HEK293 (cell line): ENCODE results near the gene IGFL1.
"Not testable (repeated sequence)": the region's sequence is repeated elsewhere in the genome, so short reads cannot be mapped to it uniquely, and the experiment has no call there.

Experiments
- CTCF ChIA-PET: fragments of 350-600 bp; formaldehyde crosslinking; extraction: SDS; loops from one replicate; lab custom pipeline; 2021; ENCODE audit warnings: antibody characterized with exemption; lab: Yijun Ruan, JAX
- POLR2A ChIA-PET: fragments of 300-600 bp; formaldehyde crosslinking; extraction: SDS; loops from one replicate; lab custom pipeline; 2020; ENCODE audit warnings: antibody characterized with exemption, inconsistent platforms; lab: Yijun Ruan, JAX
- H3K27ac ChIP-seq: fragments of 200-500 bp; sonication (Bioruptor generic); 2 replicates; pipeline ENCODE4 v1.5.1; 2014; ENCODE audit warnings: low read depth, low read length, control low read depth, inconsistent platforms; ENCODE audit errors: extremely low read depth
- H3K36me3 ChIP-seq, 2 experiments: fragments of 200-500 bp in 1 of 2; sonication (Bioruptor generic) in 1 of 2; 1 replicate in 1 of 2; 2 replicates in 1 of 2; pipeline ENCODE4 v1.5.1; 2014 to 2017; ENCODE audit warnings: inconsistent platforms in 2 of 2, low read length in 2 of 2; ENCODE audit not compliant: control insufficient read depth in 2 of 2, insufficient read depth in 1 of 2
- H3K4me1 ChIP-seq: fragments of 200-500 bp; sonication (Bioruptor generic); 2 replicates; pipeline ENCODE4 v1.5.1; 2014; ENCODE audit warnings: mild to moderate bottlenecking, low read length, inconsistent platforms; ENCODE audit not compliant: control insufficient read depth, insufficient read depth
- H3K4me3 ChIP-seq: 2 replicates; pipeline ENCODE4 v1.5.1; 2011; ENCODE audit warnings: low read depth, mild to moderate bottlenecking, control low read depth, low read length, moderate library complexity
- H3K9me3 ChIP-seq: fragments of 200-500 bp; sonication (Bioruptor generic); 2 replicates; pipeline ENCODE4 v1.5.1; 2014; ENCODE audit warnings: low read depth, low read length, inconsistent platforms; ENCODE audit not compliant: control insufficient read depth, insufficient read depth
- EGR2 ChIP-seq: fragments of 450-650 bp; formaldehyde crosslinking; IDR thresholded peaks from 2 replicates; pipeline ENCODE4 v1.5.1; 2016; ENCODE audit warnings: low read depth, missing biosample characterization, missing genetic modification characterization
- GFI1B ChIP-seq: fragments of 450-650 bp; formaldehyde crosslinking; IDR thresholded peaks from 2 replicates; pipeline ENCODE4 v1.5.1; 2016; ENCODE audit warnings: missing biosample characterization, missing genetic modification characterization
- KLF1 ChIP-seq: fragments of 450-650 bp; formaldehyde crosslinking; IDR thresholded peaks from 2 replicates; pipeline ENCODE4 v1.5.1; 2016; ENCODE audit warnings: missing biosample characterization, missing genetic modification characterization
- KLF7 ChIP-seq: fragments of 450-650 bp; formaldehyde crosslinking; IDR thresholded peaks from 2 replicates; pipeline ENCODE4 v1.5.1; 2016; ENCODE audit warnings: missing biosample characterization, missing genetic modification characterization, borderline replicate concordance
- TCF7L2 ChIP-seq: IDR thresholded peaks from 2 replicates; pipeline ENCODE4 v1.6.1; 2011; ENCODE audit warnings: low read depth, mild to moderate bottlenecking, inconsistent platforms, low read length, moderate library complexity, borderline replicate concordance
- ZFHX2 ChIP-seq: fragments of 450-650 bp; formaldehyde crosslinking; conservative IDR thresholded peaks from 2 replicates; pipeline ENCODE4 v1.5.1; 2016; ENCODE audit warnings: missing biosample characterization, missing genetic modification characterization
- ZNF112 ChIP-seq: fragments of 450-650 bp; formaldehyde crosslinking; IDR thresholded peaks from 2 replicates; pipeline ENCODE4 v1.5.0; 2017; ENCODE audit warnings: missing biosample characterization, missing genetic modification characterization
- ZNF155 ChIP-seq: fragments of 450-650 bp; formaldehyde crosslinking; IDR thresholded peaks from 2 replicates; pipeline ENCODE4 v1.5.1; 2016; ENCODE audit warnings: missing biosample characterization, missing genetic modification characterization
- ZNF350 ChIP-seq: fragments of 450-650 bp; formaldehyde crosslinking; IDR thresholded peaks from 2 replicates; pipeline ENCODE4 v1.5.0; 2017; ENCODE audit warnings: missing biosample characterization, mild to moderate bottlenecking, missing genetic modification characterization
- ZNF473 ChIP-seq: fragments of 450-650 bp; formaldehyde crosslinking; IDR thresholded peaks from 2 replicates; pipeline ENCODE4 v1.5.1; 2017; ENCODE audit warnings: missing biosample characterization, missing genetic modification characterization
- ZNF544 ChIP-seq: fragments of 450-650 bp; formaldehyde crosslinking; IDR thresholded peaks from 2 replicates; pipeline ENCODE4 v1.5.0; 2017; ENCODE audit warnings: missing biosample characterization, missing genetic modification characterization
- ZNF580 ChIP-seq: fragments of 450-650 bp; formaldehyde crosslinking; IDR thresholded peaks from 2 replicates; pipeline ENCODE4 v1.5.1; 2016; ENCODE audit warnings: missing biosample characterization, missing genetic modification characterization
- ZNF623 ChIP-seq: fragments of 450-650 bp; formaldehyde crosslinking; IDR thresholded peaks from 2 replicates; pipeline ENCODE4 v1.5.1; 2016; ENCODE audit warnings: missing biosample characterization, missing genetic modification characterization
- ZNF626 ChIP-seq: fragments of 450-650 bp; sonication (Bioruptor Pico); formaldehyde crosslinking; IDR thresholded peaks from 2 replicates; pipeline ENCODE4 v1.5.1; 2018; ENCODE audit warnings: missing biosample characterization, missing genetic modification characterization, inconsistent platforms
- ZSCAN16 ChIP-seq: fragments of 450-650 bp; formaldehyde crosslinking; IDR thresholded peaks from 2 replicates; pipeline ENCODE4 v1.5.1; 2016; ENCODE audit warnings: missing biosample characterization, missing genetic modification characterization
- TF ChIP-seq, protein P1 (sequence below): sonication (generic); formaldehyde crosslinking; IDR thresholded peaks from 2 replicates; pipeline ENCODE4 v1.8.1; 2022; ENCODE audit warnings: mild to moderate bottlenecking, moderate library complexity, missing genetic modification reagents

Gene IGFL1

DNA sequence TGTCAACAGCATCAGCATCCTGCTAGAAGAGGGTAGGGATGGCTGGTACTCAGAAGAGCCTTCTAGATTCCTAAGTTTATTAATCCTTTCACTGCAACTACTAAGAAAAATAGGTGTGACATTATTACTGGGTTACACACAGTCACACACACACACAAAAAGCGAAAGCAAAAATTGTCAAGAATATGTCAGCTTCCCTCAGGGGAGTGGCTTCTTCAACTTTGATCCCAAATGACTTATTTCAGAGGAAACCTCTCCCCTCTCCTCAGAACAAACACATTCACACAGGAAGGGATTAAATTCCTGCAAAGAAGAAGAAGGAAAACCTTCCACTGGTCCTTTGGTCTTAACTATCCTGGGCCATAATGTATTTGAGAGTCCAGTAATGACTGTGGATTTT, 20.1 kb upstream of the IGFL1 start:
- POLR2A ChIA-PET = no interaction called here

DNA sequence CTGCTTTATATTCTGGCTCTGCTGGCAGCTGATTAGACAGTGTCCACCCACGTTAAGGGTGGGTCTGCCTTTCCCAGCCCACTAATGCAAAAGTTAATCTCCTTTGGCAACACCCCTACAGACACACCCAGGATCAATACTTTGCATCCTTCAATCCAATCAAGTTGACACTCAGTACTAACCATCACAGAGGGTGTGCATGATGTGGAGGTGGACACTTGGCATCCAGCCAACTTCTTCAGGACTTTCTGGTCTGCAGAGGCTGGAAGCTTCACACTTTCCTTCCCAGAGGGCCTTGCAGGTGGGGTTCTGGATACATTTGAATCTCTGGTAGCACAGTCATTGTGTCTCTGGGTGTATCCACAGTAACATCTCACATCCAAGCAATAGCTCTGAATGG, 18.9 kb upstream of the IGFL1 start:
- ChIA-PET CTCF (interaction anchor here (0.5 to 1.3 kb wide), 6 partner anchors 19 to 191 kb away, joined by 3 to 5 read pairs (median 3); partner anchors contain the start of gene PPP5C), POLR2A (interaction anchor here (1.0 kb wide), 1 partner anchor 77 kb away, joined by 3 read pairs; no protein-coding TSS in a partner anchor)
- H3K9me3 ChIP-seq = no peaks in the 10 kb centered on the region
- H3K4me3 ChIP-seq = no peak overlapping the region
- H3K27ac ChIP-seq = no peak overlapping the region
- H3K4me1 ChIP-seq = no peaks in the 10 kb centered on the region
- TF ChIP-seq ZFHX2 (tag by site-specific recombination) (peak; percentile 89), ZNF112 (tag by site-specific recombination) (peak; percentile 74; the same call in 1 of the 2 replicates), KLF1 (tag by site-specific recombination) (peak; percentile 75), EGR2 (tag by site-specific recombination) (peak; percentile 78), ZNF350 (tag by site-specific recombination) (0 out of 2 replicates have a peak, but pooled peaks have one; percentile 42), TCF7L2 (no peak), ZNF544 (tag by site-specific recombination) (peak; percentile 77; the same call in 1 of the 2 replicates)
- TF ChIP-seq, protein P1, sequence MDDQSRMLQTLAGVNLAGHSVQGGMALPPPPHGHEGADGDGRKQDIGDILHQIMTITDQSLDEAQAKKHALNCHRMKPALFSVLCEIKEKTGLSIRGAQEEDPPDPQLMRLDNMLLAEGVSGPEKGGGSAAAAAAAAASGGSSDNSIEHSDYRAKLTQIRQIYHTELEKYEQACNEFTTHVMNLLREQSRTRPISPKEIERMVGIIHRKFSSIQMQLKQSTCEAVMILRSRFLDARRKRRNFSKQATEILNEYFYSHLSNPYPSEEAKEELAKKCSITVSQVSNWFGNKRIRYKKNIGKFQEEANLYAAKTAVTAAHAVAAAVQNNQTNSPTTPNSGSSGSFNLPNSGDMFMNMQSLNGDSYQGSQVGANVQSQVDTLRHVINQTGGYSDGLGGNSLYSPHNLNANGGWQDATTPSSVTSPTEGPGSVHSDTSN (CRISPR knock-in tag) = no peak
- TF ChIP-seq, all 188 proteins: peak for 6
- no peaks in the 10 kb centered on the region for H3K36me3 ChIP-seq

More for the DNA sequence above, 20.1 kb upstream of the IGFL1 start:
- no peaks in the 10 kb centered on the region for H3K4me1 ChIP-seq
- no peak overlapping the region for H3K27ac ChIP-seq
- CTCF ChIA-PET = interaction anchor here (0.7 kb wide), 1 partner anchor 804 kb away, joined by 5 read pairs; no protein-coding TSS in a partner anchor
- no peak for TF ChIP-seq KLF7 (tag by site-specific recombination)
- TF ChIP-seq, all 188 proteins: peak for 0
- H3K4me3 ChIP-seq = no peak overlapping the region
- no peaks in the 10 kb centered on the region for H3K36me3 ChIP-seq
- H3K9me3 ChIP-seq = no peaks in the 10 kb centered on the region

DNA sequence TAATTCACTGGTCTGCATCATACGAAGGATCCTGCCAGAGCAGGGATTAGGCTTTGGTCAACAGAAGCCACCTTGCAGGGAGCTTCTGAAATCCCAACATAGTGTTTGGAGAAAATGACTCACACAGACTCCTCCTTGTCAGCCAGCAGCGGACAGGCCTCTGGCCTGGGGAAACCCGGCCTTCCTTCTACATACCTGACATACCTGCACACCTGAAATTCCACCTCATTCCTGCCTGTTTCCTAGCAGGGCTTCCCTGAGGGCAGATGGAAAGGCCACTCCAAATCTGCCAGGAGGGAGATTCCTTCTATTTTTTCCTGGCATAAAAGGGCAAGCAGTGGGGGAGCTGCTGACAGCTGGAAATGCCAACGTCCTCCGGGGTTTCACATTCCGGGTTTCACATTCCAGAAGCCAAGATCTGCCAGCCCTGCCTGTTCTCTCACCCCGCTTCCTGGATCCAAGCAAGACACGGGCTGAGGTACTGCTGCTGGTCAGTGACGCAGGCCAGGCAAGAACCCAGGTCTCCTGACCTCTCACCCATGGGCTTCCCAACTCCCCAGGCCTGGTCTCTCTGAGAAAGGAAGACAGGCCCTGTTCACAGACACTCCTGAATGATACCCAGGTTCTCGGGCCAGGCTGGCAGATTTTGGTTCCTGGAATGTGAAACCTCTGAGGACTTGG, 18.2 kb upstream of the IGFL1 start:
- CTCF ChIA-PET = interaction anchor here (0.5 to 1.3 kb wide), 8 partner anchors 20 to 191 kb away, joined by 3 to 5 read pairs (median 3); partner anchors contain the start of gene PPP5C
- no peaks in the 10 kb centered on the region for H3K4me1 ChIP-seq
- TF ChIP-seq ZNF623 (tag by site-specific recombination) (no peak), ZNF626 (tag by site-specific recombination) (no peak), ZNF473 (tag by site-specific recombination) (no peak), ZNF155 (tag by site-specific recombination) (no peak), ZSCAN16 (no peak), GFI1B (tag by site-specific recombination) (no peak), ZNF580 (tag by site-specific recombination) (no peak)
- no peaks in the 10 kb centered on the region for H3K36me3 ChIP-seq
- H3K9me3 ChIP-seq = no peaks in the 10 kb centered on the region
- no peak overlapping the region for H3K4me3 ChIP-seq
- POLR2A ChIA-PET = interaction anchor here (1.0 kb wide), 1 partner anchor 78 kb away, joined by 3 read pairs; no protein-coding TSS in a partner anchor
- no peak overlapping the region for H3K27ac ChIP-seq

DNA sequence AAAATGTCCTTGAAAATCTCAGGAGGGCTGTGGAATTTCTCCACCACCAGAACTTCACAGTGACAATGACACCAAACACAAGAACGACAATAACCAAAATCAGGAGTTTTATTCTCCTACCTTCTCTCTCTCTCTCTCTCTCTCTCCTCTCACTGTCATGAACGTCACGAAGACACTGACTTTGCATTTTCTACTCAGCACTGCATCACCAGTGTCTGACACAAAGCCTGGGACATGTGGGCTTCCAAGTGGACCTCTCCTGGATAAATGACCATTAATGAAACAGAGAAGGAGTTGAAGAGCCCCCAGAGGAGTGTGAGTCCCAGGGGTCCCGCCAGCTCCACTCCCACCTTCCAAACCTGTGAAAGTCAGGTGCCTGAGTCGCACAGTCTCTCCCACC, 16.9 kb upstream of the IGFL1 start:
- H3K9me3 ChIP-seq, H3K4me3 ChIP-seq, H3K36me3 ChIP-seq, H3K27ac ChIP-seq, H3K4me1 ChIP-seq: not testable (repeated sequence)
- CTCF ChIA-PET = interaction anchor here (0.5 to 1.9 kb wide), 5 partner anchors 23 to 571 kb away, joined by 3 to 7 read pairs (median 4); no protein-coding TSS in a partner anchor
- POLR2A ChIA-PET = interaction anchor here (0.7 to 1.4 kb wide), 3 partner anchors 11 to 68 kb away, joined by 3 read pairs; no protein-coding TSS in a partner anchor
